Gastroesophageal sphincter (tissue), 3 donors: ENCODE data around the gene MSMB.

Experiments used
- EP300 ChIP-seq: sonication (generic); formaldehyde crosslinking; IDR thresholded peaks from one replicate; pipeline ENCODE4 v1.6.1; 2017; ENCODE audit warnings: antibody characterized with exemption, mild to moderate bottlenecking
- POLR2A ChIP-seq, 2 donors: fragments of 450-650 bp; IDR thresholded peaks; one replicate each; pipeline ENCODE4 v1.6.1; 2017; ENCODE audit warnings: antibody characterized with exemption in 2 of 2, mild to moderate bottlenecking in 2 of 2, moderate library complexity in 1 of 2
- TF ChIP-seq, protein P1 (sequence below), 4 experiments: fragments of 200-600 bp in 2 of 4; fragments of 450-650 bp in 2 of 4; sonication (generic) in 1 of 4; IDR thresholded peaks; one replicate each; pipeline ENCODE4 v1.5.1; 2017 to 2019; ENCODE audit warnings: antibody characterized with exemption in 4 of 4, mild to moderate bottlenecking in 2 of 4, moderate library complexity in 2 of 4

- TF ChIP-seq, protein P1, sequence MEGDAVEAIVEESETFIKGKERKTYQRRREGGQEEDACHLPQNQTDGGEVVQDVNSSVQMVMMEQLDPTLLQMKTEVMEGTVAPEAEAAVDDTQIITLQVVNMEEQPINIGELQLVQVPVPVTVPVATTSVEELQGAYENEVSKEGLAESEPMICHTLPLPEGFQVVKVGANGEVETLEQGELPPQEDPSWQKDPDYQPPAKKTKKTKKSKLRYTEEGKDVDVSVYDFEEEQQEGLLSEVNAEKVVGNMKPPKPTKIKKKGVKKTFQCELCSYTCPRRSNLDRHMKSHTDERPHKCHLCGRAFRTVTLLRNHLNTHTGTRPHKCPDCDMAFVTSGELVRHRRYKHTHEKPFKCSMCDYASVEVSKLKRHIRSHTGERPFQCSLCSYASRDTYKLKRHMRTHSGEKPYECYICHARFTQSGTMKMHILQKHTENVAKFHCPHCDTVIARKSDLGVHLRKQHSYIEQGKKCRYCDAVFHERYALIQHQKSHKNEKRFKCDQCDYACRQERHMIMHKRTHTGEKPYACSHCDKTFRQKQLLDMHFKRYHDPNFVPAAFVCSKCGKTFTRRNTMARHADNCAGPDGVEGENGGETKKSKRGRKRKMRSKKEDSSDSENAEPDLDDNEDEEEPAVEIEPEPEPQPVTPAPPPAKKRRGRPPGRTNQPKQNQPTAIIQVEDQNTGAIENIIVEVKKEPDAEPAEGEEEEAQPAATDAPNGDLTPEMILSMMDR (IDR thresholded peaks at IDR 0.05), result no peak
- no peak for TF ChIP-seq POLR2A (IDR thresholded peaks at IDR 0.05)
- no peak for TF ChIP-seq EP300
These were observed 21.1 kb downstream of the MSMB start for GRCh38 chr10:46024948-46025347.
